A673 (cell line): ENCODE measurements around the gene SPECC1. TPM values are rescaled to one million over a fixed set of nuclear protein-coding genes. Genes with fewer than 3 reads are reported as not detected.

Experiments
- BruUV-seq: library from RNA; stranded (reverse); fragments of 400-500 nt; replicated peaks from 2 replicates; lab custom pipeline; 2021; lab: Mats Ljungman, UMichigan
- CTCF ChIA-PET: fragments of 300-600 bp; sonication (Branson Sonifier 250); formaldehyde crosslinking; loops from one replicate; lab custom pipeline; 2022; ENCODE audit warnings: antibody characterized with exemption; lab: Charles Lee
- POLR2A ChIA-PET: fragments of 300-600 bp; sonication (Branson Sonifier 250); formaldehyde crosslinking; loops from one replicate; lab custom pipeline; 2022; ENCODE audit warnings: antibody characterized with exemption; ENCODE audit not compliant: low non-redundant PET; lab: Charles Lee
- DNase-seq: peaks from one replicate; pipeline ENCODE4 v3.0.0-alpha.2; 2015; ENCODE audit warnings: low spot score
- H3K27ac ChIP-seq: fragments of 200-600 bp; sonication (generic); 2 replicates; pipeline ENCODE4 v1.5.1; 2016; ENCODE audit warnings: mixed run types, low read depth, mild to moderate bottlenecking, mixed read lengths, antibody characterized with exemption, low read length; ENCODE audit not compliant: poor library complexity, severe bottlenecking
- H3K27me3 ChIP-seq: fragments of 200-600 bp; sonication (generic); replicated peaks from 2 replicates; pipeline ENCODE4 v1.6.1; 2017; ENCODE audit warnings: mixed run types, low read depth, mild to moderate bottlenecking, mixed read lengths, antibody characterized with exemption, low read length; ENCODE audit not compliant: insufficient read depth, poor library complexity
- H3K36me3 ChIP-seq: fragments of 200-600 bp; sonication (generic); 2 replicates; pipeline ENCODE4 v1.6.1; 2016; ENCODE audit warnings: mixed run types, mild to moderate bottlenecking, mixed read lengths, antibody characterized with exemption, low read length; ENCODE audit not compliant: insufficient read depth, poor library complexity, severe bottlenecking
- H3K4me1 ChIP-seq: fragments of 200-600 bp; sonication (generic); 2 replicates; pipeline ENCODE4 v1.6.1; 2017; ENCODE audit warnings: mixed run types, mild to moderate bottlenecking, mixed read lengths, antibody characterized with exemption, low read length; ENCODE audit not compliant: insufficient read depth, poor library complexity, severe bottlenecking
- H3K4me3 ChIP-seq: fragments of 200-600 bp; sonication (generic); 2 replicates; pipeline ENCODE4 v1.5.1; 2016; ENCODE audit warnings: low read depth, mixed run types, mild to moderate bottlenecking, mixed read lengths, low read length; ENCODE audit not compliant: poor library complexity, severe bottlenecking
- H3K9me3 ChIP-seq: fragments of 200-600 bp; sonication (generic); 2 replicates; pipeline ENCODE4 v1.6.1; 2016; ENCODE audit warnings: mixed run types, low read depth, mild to moderate bottlenecking, mixed read lengths, antibody characterized with exemption, low read length; ENCODE audit not compliant: poor library complexity, severe bottlenecking
- EZH2 ChIP-seq: fragments of 200-600 bp; sonication (generic); IDR thresholded peaks from 2 replicates; pipeline ENCODE4 v1.6.1; 2017; ENCODE audit warnings: borderline replicate concordance, low read depth, mild to moderate bottlenecking, mixed read lengths, antibody characterized with exemption, low read length; ENCODE audit not compliant: poor library complexity, severe bottlenecking
- intact Hi-C: fragments of 100-400 bp; cut with micrococcal nuclease; formaldehyde crosslinking; loops from one replicate; pipeline ENCODE4 v1.10.0; 2022; ENCODE audit not compliant: unreplicated experiment
- total RNA-seq: library from RNA; stranded (reverse); gene quantifications from 2 replicates; pipeline ENCODE4 v1.2.3, GENCODE V29; 2021
- TF ChIP-seq, protein P1 (sequence below): fragments of 300-800, 200-600 bp; sonication (generic); conservative IDR thresholded peaks from 2 replicates; pipeline ENCODE4 v1.5.1; 2017; ENCODE audit warnings: low read depth, mild to moderate bottlenecking, antibody characterized with exemption, low read length, moderate library complexity, mixed read lengths

Gene SPECC1
- total RNA-seq, 1 experiment from 2014 or later = 5.8 TPM

DNA sequence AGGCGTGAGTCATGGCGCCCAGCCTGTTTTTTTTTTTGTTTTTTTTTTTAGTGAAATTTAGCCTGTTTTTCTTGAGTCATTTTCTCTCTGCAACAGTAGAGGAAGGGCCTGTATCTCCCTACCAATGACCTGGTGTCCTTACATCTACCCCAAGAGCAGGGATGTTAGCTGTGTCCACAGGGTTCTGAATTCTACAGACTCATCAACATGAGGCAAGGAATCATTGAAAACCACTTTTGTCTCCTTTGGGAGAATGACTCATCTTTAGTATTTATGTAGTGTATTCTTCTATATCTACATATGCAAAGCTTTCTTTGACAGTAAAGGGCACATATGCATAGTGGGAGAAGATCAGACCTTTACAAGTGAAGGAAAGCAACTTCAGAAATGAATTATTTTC, 105.3 kb downstream of the SPECC1 start:
- TF ChIP-seq EZH2 = no peak
- TF ChIP-seq, protein P1, sequence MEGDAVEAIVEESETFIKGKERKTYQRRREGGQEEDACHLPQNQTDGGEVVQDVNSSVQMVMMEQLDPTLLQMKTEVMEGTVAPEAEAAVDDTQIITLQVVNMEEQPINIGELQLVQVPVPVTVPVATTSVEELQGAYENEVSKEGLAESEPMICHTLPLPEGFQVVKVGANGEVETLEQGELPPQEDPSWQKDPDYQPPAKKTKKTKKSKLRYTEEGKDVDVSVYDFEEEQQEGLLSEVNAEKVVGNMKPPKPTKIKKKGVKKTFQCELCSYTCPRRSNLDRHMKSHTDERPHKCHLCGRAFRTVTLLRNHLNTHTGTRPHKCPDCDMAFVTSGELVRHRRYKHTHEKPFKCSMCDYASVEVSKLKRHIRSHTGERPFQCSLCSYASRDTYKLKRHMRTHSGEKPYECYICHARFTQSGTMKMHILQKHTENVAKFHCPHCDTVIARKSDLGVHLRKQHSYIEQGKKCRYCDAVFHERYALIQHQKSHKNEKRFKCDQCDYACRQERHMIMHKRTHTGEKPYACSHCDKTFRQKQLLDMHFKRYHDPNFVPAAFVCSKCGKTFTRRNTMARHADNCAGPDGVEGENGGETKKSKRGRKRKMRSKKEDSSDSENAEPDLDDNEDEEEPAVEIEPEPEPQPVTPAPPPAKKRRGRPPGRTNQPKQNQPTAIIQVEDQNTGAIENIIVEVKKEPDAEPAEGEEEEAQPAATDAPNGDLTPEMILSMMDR = no peak
- Histone ChIP-seq H3K27me3 (no peaks in the 10 kb centered on the region), H3K27ac (no peak overlapping the region), H3K9me3 (no peaks in the 10 kb centered on the region), H3K36me3 (no peaks in the 10 kb centered on the region), H3K4me1 (no peaks in the 10 kb centered on the region), H3K4me3 (no peak overlapping the region)
- BruUV-seq = no TSS peak
- ChIA-PET CTCF (interaction anchor here (0.7 to 2.2 kb wide), 2 partner anchors 121 to 878 kb away, joined by 7 to 10 read pairs; no protein-coding TSS in a partner anchor), POLR2A (no interaction called here)
- DNase-seq = peak; percentile 36
- intact Hi-C loops = no loop called here

DNA sequence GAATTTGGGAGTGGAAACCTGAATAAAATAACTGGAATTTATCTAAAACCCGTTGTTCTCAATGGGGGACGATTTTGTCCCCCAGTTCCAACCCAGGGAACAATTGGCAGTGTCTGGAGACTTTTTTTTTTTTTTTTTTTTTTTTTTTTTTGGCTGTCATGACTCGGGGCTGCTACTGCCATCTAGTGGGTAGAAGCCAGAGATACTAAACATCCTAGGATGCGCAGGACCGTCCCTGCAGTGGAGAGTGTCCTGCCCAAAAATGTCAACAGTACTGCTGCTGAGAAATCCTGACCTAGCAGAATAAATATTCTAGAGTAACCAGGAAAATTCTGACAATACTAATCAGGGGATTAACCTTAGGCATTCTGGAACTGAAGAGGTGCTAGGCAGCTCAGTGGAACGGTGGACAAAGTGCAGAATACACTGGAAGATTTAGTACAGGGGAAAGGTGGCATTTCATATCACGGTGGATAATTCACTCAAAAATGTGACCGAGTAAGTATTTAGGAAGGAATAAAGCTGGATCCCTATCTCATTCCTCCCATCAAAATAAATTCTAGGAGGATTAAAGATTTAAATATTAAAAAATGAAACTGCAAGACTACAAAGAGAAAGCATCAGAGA, 107.6 kb downstream of the SPECC1 start:
- ChIA-PET POLR2A (no interaction called here), CTCF (interaction anchor here (1.0 kb wide), 1 partner anchor 124 kb away, joined by 6 read pairs; no protein-coding TSS in a partner anchor)
- DNase-seq = peak; percentile 60
- Histone ChIP-seq H3K4me1 (no peaks in the 10 kb centered on the region), H3K27ac (no peak overlapping the region), H3K9me3 (no peaks in the 10 kb centered on the region), H3K4me3 (no peak overlapping the region), H3K36me3 (no peaks in the 10 kb centered on the region), H3K27me3 (no peaks in the 10 kb centered on the region)
- intact Hi-C loops = loop anchor here (1.0 kb wide), 1 partner anchor 124 kb away; no protein-coding TSS in a partner anchor
- no peak for TF ChIP-seq EZH2
- TF ChIP-seq, protein P1 = peak; percentile 75
- no TSS peak for BruUV-seq

DNA sequence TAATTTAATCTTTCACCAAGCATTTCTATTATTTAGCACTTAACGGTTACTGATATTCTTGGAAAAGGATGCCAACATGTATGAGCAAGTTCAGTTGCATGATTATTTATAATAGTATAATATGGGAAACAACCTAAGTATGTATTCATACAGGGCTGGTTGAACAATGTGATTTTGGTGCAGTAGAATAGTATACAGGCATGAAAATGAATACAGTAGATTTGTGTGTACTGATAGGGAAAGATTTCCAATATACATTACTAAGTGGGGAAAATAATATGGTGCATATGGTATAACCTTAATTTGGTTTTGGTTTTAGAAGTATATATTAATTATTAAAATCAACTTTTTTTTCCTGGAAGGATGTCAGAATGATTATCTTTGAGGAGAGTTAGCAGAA, 109.1 kb downstream of the SPECC1 start:
- no peak for DNase-seq
- no peaks in the 10 kb centered on the region for H3K27me3 ChIP-seq
- H3K36me3 ChIP-seq = no peaks in the 10 kb centered on the region
- ChIA-PET POLR2A (no interaction called here), CTCF (no interaction called here)
- TF ChIP-seq, protein P1 = no peak
- H3K4me1 ChIP-seq = no peaks in the 10 kb centered on the region
- H3K4me3 ChIP-seq = no peak overlapping the region
- no TSS peak for BruUV-seq
- intact Hi-C loops = no loop called here
- H3K27ac ChIP-seq = no peak overlapping the region
- H3K9me3 ChIP-seq = no peaks in the 10 kb centered on the region
